Measurements from ENCODE around the gene UBE2D2.

DNA sequence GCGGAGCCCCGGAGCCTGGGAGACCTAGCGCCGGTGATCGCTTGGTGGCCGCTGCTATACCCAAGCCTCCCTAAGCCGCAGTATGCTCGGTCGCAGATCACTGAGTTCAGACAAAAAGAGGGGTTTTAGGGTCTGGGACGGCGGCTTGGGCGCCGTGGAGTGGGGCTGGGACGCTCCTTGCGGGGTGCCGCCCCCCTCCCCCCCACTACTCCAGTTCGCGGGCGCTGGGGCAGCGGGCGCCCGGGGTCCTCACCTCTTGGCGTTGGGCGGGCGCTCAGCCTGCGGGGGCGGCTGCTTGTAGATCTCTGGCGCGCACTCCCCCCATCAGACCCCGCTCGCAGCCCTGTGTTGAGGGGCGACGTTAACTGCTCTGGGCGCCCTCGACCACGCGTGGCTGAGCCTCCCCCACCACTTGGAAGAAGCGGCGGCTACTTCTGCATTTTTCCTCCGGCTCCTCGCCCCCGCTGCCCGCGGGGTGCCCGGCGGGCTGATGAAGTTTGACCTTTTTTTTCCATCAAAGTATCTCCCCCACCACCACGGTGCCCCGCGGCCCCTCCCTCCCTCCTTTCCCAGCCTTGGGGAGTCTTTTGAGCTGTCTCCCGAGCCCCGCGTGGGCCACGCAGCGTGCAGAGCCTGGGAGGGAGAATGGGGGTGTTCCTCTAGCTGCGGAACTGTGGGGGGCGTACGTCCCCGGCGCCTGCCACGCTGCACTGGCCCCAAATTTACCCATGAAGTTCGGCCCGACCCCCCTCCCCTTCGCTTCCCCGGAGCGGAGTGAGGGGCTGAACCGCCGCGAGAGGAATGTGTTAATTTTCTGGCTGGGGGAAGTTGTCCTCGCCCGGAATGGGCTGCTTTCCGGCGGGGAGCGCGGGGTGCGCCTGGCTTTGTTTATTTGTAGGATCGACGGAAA is 88.2 kb downstream of the UBE2D2 start:
- no peak for TF ChIP-seq GABPA (IDR thresholded peaks at IDR 0.05; ENCODE audit: low read depth)
- TF ChIP-seq, protein P1, sequence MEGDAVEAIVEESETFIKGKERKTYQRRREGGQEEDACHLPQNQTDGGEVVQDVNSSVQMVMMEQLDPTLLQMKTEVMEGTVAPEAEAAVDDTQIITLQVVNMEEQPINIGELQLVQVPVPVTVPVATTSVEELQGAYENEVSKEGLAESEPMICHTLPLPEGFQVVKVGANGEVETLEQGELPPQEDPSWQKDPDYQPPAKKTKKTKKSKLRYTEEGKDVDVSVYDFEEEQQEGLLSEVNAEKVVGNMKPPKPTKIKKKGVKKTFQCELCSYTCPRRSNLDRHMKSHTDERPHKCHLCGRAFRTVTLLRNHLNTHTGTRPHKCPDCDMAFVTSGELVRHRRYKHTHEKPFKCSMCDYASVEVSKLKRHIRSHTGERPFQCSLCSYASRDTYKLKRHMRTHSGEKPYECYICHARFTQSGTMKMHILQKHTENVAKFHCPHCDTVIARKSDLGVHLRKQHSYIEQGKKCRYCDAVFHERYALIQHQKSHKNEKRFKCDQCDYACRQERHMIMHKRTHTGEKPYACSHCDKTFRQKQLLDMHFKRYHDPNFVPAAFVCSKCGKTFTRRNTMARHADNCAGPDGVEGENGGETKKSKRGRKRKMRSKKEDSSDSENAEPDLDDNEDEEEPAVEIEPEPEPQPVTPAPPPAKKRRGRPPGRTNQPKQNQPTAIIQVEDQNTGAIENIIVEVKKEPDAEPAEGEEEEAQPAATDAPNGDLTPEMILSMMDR (IDR thresholded peaks at IDR 0.05; ENCODE audit: insufficient read depth, low read length), result no peak
- TF ChIP-seq, protein P2, sequence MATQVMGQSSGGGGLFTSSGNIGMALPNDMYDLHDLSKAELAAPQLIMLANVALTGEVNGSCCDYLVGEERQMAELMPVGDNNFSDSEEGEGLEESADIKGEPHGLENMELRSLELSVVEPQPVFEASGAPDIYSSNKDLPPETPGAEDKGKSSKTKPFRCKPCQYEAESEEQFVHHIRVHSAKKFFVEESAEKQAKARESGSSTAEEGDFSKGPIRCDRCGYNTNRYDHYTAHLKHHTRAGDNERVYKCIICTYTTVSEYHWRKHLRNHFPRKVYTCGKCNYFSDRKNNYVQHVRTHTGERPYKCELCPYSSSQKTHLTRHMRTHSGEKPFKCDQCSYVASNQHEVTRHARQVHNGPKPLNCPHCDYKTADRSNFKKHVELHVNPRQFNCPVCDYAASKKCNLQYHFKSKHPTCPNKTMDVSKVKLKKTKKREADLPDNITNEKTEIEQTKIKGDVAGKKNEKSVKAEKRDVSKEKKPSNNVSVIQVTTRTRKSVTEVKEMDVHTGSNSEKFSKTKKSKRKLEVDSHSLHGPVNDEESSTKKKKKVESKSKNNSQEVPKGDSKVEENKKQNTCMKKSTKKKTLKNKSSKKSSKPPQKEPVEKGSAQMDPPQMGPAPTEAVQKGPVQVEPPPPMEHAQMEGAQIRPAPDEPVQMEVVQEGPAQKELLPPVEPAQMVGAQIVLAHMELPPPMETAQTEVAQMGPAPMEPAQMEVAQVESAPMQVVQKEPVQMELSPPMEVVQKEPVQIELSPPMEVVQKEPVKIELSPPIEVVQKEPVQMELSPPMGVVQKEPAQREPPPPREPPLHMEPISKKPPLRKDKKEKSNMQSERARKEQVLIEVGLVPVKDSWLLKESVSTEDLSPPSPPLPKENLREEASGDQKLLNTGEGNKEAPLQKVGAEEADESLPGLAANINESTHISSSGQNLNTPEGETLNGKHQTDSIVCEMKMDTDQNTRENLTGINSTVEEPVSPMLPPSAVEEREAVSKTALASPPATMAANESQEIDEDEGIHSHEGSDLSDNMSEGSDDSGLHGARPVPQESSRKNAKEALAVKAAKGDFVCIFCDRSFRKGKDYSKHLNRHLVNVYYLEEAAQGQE (IDR thresholded peaks at IDR 0.05; ENCODE audit: insufficient replicate concordance, low read depth), result no peak

All from HL-60 (cell line).